RWPE1 (cell line): ENCODE results near the gene SLC5A11.

Source experiments
- CTCF ChIA-PET: fragments of 350-600 bp; sonication (Branson Sonifier 250); formaldehyde crosslinking; extraction: SDS; loops from one replicate; lab custom pipeline; 2021; lab: Yijun Ruan, JAX
- POLR2A ChIA-PET: fragments of 400-600 bp; formaldehyde crosslinking; extraction: SDS; loops from one replicate; lab custom pipeline; 2020; ENCODE audit warnings: antibody characterized with exemption; ENCODE audit not compliant: low non-redundant PET; lab: Yijun Ruan, JAX
- DNase-seq: peaks from one replicate; pipeline ENCODE4 v3.0.0; 2012; ENCODE audit warnings: low spot score
- H3K27ac ChIP-seq: fragments of 450-650 bp; 2 replicates; pipeline ENCODE4 v1.5.1; 2017
- TF ChIP-seq, protein P1 (sequence below): fragments of 450-650 bp; conservative IDR thresholded peaks from 2 replicates; pipeline ENCODE4 v1.5.1; 2017; ENCODE audit warnings: low read depth, mild to moderate bottlenecking

The SLC5A11 gene

DNA sequence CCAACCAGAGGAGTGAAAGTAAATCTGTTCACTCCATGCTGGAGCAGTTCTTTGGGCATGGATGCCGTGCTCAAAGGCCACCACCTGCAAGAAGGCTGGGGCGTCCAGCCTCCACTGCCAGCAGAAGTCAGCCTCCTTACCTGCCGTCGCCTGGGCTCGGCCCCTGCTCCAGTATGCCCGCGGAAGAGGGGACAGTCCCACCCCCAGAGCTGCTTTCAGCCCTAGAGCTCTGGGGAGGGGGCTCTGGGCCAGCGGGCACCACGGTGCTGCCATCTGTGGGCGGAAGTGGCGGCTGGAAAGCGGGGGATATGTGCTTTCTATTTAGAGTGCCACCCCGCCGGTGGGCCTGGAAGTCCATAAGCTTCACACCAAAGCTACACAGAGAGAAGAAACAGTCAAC is 93.5 kb downstream of the SLC5A11 start:
- ChIA-PET CTCF (no interaction called here), POLR2A (interaction anchor here (0.7 kb wide), 1 partner anchor 340 kb away, joined by 3 read pairs; no protein-coding TSS in a partner anchor)
- no peak for DNase-seq
- no peak overlapping the region for H3K27ac ChIP-seq
- TF ChIP-seq, protein P1, sequence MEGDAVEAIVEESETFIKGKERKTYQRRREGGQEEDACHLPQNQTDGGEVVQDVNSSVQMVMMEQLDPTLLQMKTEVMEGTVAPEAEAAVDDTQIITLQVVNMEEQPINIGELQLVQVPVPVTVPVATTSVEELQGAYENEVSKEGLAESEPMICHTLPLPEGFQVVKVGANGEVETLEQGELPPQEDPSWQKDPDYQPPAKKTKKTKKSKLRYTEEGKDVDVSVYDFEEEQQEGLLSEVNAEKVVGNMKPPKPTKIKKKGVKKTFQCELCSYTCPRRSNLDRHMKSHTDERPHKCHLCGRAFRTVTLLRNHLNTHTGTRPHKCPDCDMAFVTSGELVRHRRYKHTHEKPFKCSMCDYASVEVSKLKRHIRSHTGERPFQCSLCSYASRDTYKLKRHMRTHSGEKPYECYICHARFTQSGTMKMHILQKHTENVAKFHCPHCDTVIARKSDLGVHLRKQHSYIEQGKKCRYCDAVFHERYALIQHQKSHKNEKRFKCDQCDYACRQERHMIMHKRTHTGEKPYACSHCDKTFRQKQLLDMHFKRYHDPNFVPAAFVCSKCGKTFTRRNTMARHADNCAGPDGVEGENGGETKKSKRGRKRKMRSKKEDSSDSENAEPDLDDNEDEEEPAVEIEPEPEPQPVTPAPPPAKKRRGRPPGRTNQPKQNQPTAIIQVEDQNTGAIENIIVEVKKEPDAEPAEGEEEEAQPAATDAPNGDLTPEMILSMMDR: no peak

DNA sequence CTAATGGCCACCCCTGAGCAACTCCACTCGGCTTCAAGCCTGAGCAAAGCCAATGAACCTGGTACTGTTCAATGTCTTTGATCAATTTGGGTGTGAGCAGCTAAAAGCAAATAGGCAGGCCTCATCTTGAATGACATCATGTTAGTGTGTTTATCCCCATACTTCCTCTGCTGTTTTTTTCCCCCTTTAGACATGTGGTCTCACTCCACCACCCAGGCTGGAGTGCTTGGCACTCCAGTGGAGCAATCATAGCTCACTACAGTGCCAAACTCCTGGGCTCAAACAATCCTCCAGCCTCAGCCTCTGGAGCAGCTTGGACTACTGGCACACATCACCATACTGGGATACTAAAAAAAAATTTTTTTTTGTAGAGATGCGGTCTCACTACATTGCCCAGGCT is 94.0 kb downstream of the SLC5A11 start:
- no peak overlapping the region for H3K27ac ChIP-seq
- DNase-seq: no peak
- POLR2A ChIA-PET: no interaction called here
- CTCF ChIA-PET: no interaction called here
- TF ChIP-seq, protein P1: no peak

DNA sequence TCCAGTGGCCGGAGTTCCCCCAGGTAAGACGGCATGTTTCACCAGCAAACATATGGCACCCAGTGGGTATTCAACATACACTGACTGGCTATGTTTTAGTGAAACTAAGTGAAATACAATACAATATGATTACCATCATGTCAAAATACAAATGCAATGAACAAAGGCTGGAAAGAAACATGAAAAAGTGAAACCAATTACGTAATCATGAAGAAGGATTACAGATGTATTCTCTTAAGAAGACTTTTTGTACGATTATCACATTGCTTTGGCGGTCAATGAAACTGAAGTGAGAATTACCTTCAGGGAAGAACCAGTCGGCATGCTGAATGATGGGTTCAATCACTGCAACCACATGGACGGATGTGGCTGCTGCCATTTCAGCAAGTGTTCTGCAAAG is 97.7 kb downstream of the SLC5A11 start:
- TF ChIP-seq, protein P1: no peak
- DNase-seq: no peak
- ChIA-PET CTCF (interaction anchor here (0.7 kb wide), 1 partner anchor 109 kb away, joined by 3 read pairs; no protein-coding TSS in a partner anchor), POLR2A (no interaction called here)
- H3K27ac ChIP-seq: no peak overlapping the region

DNA sequence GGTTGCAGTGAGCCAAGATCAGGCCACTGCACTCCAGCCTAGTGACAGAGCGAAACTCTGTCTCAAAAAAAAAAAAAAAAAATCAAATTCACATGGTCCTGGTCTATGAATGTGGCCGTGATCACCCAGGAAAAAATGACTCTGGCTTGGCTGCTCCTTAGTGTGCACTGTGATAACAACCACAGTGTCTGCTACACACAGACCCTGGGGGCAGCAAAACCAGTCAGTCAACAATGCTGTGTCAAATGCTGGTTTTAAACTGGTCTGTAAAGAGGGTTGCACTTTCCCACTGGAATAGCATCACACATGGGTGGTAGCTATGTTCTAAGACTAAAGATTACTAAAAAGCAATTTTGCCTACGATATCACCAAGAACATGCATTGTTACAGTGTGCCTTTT is 98.4 kb downstream of the SLC5A11 start:
- no peak for DNase-seq
- no peak overlapping the region for H3K27ac ChIP-seq
- TF ChIP-seq, protein P1: no peak
- POLR2A ChIA-PET: no interaction called here
- CTCF ChIA-PET: interaction anchor here (0.7 kb wide), 1 partner anchor 109 kb away, joined by 3 read pairs; no protein-coding TSS in a partner anchor

DNA sequence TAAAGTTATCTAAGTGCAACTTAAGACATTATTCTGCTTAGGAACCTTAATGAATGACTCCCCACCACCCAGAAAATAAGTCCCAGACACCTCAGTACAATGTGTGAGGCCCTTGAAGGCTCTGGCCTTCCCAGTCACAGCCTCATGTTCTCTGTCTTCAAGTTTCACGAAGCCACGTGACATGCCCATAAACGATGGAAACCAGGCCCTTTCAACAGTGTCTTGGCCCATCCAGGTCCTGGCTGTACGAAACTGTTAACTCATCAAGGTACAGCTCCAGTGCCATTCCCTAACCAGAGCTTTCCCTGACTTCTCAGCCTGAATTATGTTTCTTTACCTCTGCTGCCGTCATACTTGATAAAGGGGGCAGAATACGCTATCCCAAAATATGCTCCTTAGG is 100.4 kb downstream of the SLC5A11 start:
- ChIA-PET CTCF (no interaction called here), POLR2A (no interaction called here)
- no peak overlapping the region for H3K27ac ChIP-seq
- TF ChIP-seq, protein P1: no peak
- no peak for DNase-seq

DNA sequence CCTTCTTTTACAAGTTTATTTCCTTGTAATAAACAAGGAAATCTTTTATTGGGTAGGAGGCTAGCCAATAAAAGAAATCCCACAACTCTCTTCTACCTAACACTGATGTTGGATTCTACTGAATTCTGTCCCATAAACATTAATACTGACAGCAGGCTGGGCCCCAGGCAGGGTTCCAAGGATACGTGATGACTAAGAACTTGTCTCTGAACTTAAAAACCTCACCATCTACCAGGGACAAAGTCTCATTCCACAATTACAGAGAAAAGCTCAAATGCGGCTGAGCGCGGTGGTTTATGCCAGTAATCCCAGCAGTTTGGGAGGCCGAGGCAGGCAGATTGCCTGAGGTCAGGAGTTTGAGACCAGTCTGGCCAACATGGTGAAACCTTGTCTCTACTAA is 104.5 kb downstream of the SLC5A11 start:
- CTCF ChIA-PET: no interaction called here
- no peak for DNase-seq

More for the DNA sequence above, 104.5 kb downstream of the SLC5A11 start:
- POLR2A ChIA-PET: no interaction called here
- H3K27ac ChIP-seq: no peak overlapping the region
- TF ChIP-seq, protein P1: no peak
